AG04449 (cell line): ENCODE results near the gene IL1RAPL2.
"Not testable (repeated sequence)": the region's sequence is repeated elsewhere in the genome, so short reads cannot be mapped to it uniquely, and the experiment has no call there.

Experiments
- CTCF ChIA-PET: fragments of 350-600 bp; formaldehyde crosslinking; extraction: SDS; loops from one replicate; lab custom pipeline; 2021; ENCODE audit warnings: antibody characterized with exemption; lab: Yijun Ruan, JAX
- POLR2A ChIA-PET: fragments of 400-600, 350-600 bp; formaldehyde crosslinking; extraction: SDS; loops from one replicate; lab custom pipeline; 2020; ENCODE audit warnings: antibody characterized with exemption, inconsistent platforms; lab: Yijun Ruan, JAX
- DNase-seq: peaks from one replicate; pipeline ENCODE4 v3.0.0-alpha.2; 2010; ENCODE audit warnings: low read depth, low spot score
- H3K4me3 ChIP-seq: 2 replicates; pipeline ENCODE4 v1.5.1; 2011; ENCODE audit warnings: low read depth, mild to moderate bottlenecking, control low read depth, low read length
- CTCF ChIP-seq: IDR thresholded peaks from one replicate; pipeline ENCODE4 v1.5.1; 2011; ENCODE audit warnings: mild to moderate bottlenecking, moderate library complexity, low read length, control low read depth, inconsistent platforms; ENCODE audit not compliant: insufficient read depth; ENCODE audit errors: missing control alignments

The IL1RAPL2 gene

GRCh38 chrX:105775679-105776078 is 1209.7 kb downstream of the IL1RAPL2 start:
- H3K4me3 ChIP-seq = no peak overlapping the region
- ChIA-PET POLR2A (no interaction called here), CTCF (no interaction called here)
- no peak for DNase-seq
- no peak for TF ChIP-seq CTCF

GRCh38 chrX:105781804-105782203 is 1215.8 kb downstream of the IL1RAPL2 start:
- CTCF ChIA-PET = no interaction called here

GRCh38 chrX:105796877-105797276 is 1230.9 kb downstream of the IL1RAPL2 start:
- POLR2A ChIA-PET = not testable (repeated sequence)

More at GRCh38 chrX:105781804-105782203, 1215.8 kb downstream of the IL1RAPL2 start:
- no peak for DNase-seq
- no peak overlapping the region for H3K4me3 ChIP-seq
- POLR2A ChIA-PET = no interaction called here
- no peak for TF ChIP-seq CTCF

GRCh38 chrX:105803891-105804290 is 1237.9 kb downstream of the IL1RAPL2 start:
- DNase-seq = no peak
- TF ChIP-seq CTCF = no peak
- H3K4me3 ChIP-seq = no peak overlapping the region
- CTCF ChIA-PET = no interaction called here
- POLR2A ChIA-PET = no interaction called here

More at GRCh38 chrX:105796877-105797276, 1230.9 kb downstream of the IL1RAPL2 start:
- H3K4me3 ChIP-seq, CTCF ChIA-PET, DNase-seq: not testable (repeated sequence)

GRCh38 chrX:105805655-105806054 is 1239.7 kb downstream of the IL1RAPL2 start:
- POLR2A ChIA-PET = not testable (repeated sequence)

GRCh38 chrX:105816517-105816916 is 1250.5 kb downstream of the IL1RAPL2 start:
- no peak overlapping the region for H3K4me3 ChIP-seq
- no peak for TF ChIP-seq CTCF
- no peak for DNase-seq
- CTCF ChIA-PET = no interaction called here
- POLR2A ChIA-PET = no interaction called here

More at GRCh38 chrX:105805655-105806054, 1239.7 kb downstream of the IL1RAPL2 start:
- H3K4me3 ChIP-seq, CTCF ChIA-PET, DNase-seq: not testable (repeated sequence)
